Uterus (tissue), 4 donors: ENCODE data around the gene RIF1. TPM values are rescaled to one million over a fixed set of nuclear protein-coding genes. Genes with fewer than 3 reads are reported as not detected.

Experiments
- DNase-seq, 2 donors: peaks; one replicate each; pipeline ENCODE4 v3.0.0-alpha.2; 2019 to 2020
- H3K27ac ChIP-seq, 2 donors: fragments of 200-600 bp; sonication (generic); 1 replicate in 1 of 2; 2 replicates in 1 of 2; pipeline ENCODE4 v1.5.1; 2016 to 2018
- H3K27me3 ChIP-seq, 2 donors: fragments of 200-600 bp; sonication (generic); one replicate each; pipeline ENCODE4 v1.5.1; 2018 to 2019; ENCODE audit warnings: control low read depth in 1 of 2
- H3K36me3 ChIP-seq, 2 donors: fragments of 200-600 bp; sonication (generic); one replicate each; pipeline ENCODE4 v1.5.1; 2019; ENCODE audit warnings: control low read depth in 1 of 2
- H3K4me1 ChIP-seq, 2 donors: fragments of 200-600 bp; sonication (generic); one replicate each; pipeline ENCODE4 v1.5.1; 2018 to 2019; ENCODE audit warnings: control low read depth in 1 of 2
- H3K4me3 ChIP-seq, 2 donors: fragments of 200-600 bp; sonication (generic); 1 replicate in 1 of 2; 2 replicates in 1 of 2; pipeline ENCODE4 v1.5.1; 2018 to 2019; ENCODE audit warnings: mild to moderate bottlenecking in 1 of 2
- H3K9me3 ChIP-seq, 2 donors: fragments of 200-600 bp; sonication (generic); one replicate each; pipeline ENCODE4 v1.5.1; 2019; ENCODE audit warnings: control low read depth in 1 of 2
- POLR2A ChIP-seq, 2 donors: fragments of 450-650 bp; IDR thresholded peaks; one replicate each; pipeline ENCODE4 v1.6.1; 2016; ENCODE audit warnings: antibody characterized with exemption in 2 of 2, mild to moderate bottlenecking in 1 of 2, moderate library complexity in 1 of 2
- intact Hi-C: fragments of 100-400 bp; cut with DNase I; formaldehyde crosslinking; loops from one replicate; pipeline ENCODE4 v1.15.1; 2023; ENCODE audit warnings: low total_unique reads
- microRNA-seq: library from miRNA; unstranded; fragments of <30 nt; microRNA quantifications from one replicate; pipeline ENCODE4, GENCODE V29; 2016; ENCODE audit warnings: borderline microRNAs expressed, borderline replicate concordance
- small RNA-seq: library from RNA; depleted of rRNA; stranded (forward); fragments of <200 nt; gene quantifications from one replicate; pipeline ENCODE3, GENCODE V24; 2016
- total RNA-seq, 4 donors: library from RNA; depleted of rRNA in 3 of 4; stranded (reverse); fragments of >200 nt in 3 of 4; gene quantifications; one replicate each; pipeline versions ENCODE4 v1.1.0 to v1.2.4, GENCODE V29; 2014 to 2023
- TF ChIP-seq, protein P1 (sequence below), 4 experiments: fragments of 200-600 bp in 2 of 4; fragments of 450-650 bp in 2 of 4; sonication (generic) in 2 of 4; IDR thresholded peaks; one replicate each; pipeline ENCODE4 v1.5.1; 2016 to 2019; ENCODE audit warnings: antibody characterized with exemption in 4 of 4, mild to moderate bottlenecking in 2 of 4, moderate library complexity in 1 of 4
- donor health status: DM: yes; HTN: yes; CAD: no.

The RIF1 gene
- total RNA-seq, 4 donors from 2014 or later = 19.0 to 99.6 (median 56.3) TPM

DNA sequence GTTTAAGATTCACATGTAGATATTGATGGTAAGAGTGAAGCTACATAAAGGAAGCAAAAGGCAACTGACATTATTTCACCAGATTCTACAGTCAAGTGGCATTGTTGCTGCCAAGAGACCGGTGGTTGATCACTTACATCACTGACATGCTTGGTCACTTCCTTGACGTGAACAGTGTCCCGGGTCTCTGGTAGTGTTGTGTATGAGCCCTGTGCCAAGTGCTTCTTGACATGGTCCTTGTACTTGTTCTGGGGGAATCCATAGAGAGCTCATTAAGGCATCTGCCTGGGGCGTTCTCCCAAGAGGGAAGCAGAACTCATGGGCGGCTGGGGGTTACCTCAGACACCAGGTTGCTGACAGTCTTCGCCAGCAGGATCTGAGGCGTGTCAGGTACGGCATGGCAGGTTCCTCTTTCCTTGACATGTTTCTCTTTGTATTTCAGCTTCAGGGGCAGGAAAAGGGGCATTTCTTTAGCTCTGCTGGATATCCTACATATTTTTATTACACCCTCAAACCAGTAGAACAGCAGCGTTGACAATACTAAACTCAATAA is 116.2 kb downstream of the RIF1 start:
- Histone ChIP-seq H3K27ac (no peak overlapping the region), H3K36me3 (no peaks in the 10 kb centered on the region), H3K4me1 (no peaks in the 10 kb centered on the region), H3K4me3 (no peak overlapping the region), H3K9me3 (no peaks in the 10 kb centered on the region), H3K27me3 (no peaks in the 10 kb centered on the region)
- intact Hi-C loops = no loop called here
- no peak for DNase-seq
- TF ChIP-seq POLR2A (IDR thresholded peaks at IDR 0.05) = no peak
- TF ChIP-seq, protein P1, sequence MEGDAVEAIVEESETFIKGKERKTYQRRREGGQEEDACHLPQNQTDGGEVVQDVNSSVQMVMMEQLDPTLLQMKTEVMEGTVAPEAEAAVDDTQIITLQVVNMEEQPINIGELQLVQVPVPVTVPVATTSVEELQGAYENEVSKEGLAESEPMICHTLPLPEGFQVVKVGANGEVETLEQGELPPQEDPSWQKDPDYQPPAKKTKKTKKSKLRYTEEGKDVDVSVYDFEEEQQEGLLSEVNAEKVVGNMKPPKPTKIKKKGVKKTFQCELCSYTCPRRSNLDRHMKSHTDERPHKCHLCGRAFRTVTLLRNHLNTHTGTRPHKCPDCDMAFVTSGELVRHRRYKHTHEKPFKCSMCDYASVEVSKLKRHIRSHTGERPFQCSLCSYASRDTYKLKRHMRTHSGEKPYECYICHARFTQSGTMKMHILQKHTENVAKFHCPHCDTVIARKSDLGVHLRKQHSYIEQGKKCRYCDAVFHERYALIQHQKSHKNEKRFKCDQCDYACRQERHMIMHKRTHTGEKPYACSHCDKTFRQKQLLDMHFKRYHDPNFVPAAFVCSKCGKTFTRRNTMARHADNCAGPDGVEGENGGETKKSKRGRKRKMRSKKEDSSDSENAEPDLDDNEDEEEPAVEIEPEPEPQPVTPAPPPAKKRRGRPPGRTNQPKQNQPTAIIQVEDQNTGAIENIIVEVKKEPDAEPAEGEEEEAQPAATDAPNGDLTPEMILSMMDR (IDR thresholded peaks at IDR 0.05) = no peak

DNA sequence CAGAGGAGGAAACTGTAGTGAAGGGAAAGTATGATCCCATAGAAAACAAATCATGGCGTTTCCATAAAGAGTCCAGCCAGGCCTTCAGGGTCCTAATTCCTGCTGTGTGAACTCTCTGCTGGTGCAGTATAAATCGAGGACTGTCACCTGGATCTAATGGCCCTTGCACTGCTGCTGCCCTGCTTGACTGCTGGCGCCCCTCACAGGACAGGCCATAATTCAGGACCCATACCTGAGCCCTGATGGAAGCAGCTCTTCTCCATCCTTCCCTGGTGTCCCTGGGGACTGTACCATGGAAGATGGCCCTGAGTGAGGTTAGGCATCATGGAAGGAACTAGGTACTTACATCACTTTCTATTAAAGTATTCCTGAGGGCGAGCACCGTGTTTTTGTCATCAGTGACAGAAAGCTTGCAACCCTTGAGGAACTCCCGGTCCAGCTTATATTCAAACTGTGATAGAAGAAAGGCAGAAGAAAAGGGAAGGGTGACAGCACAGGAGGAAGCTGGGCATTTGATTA is 116.9 kb downstream of the RIF1 start:
- H3K9me3 ChIP-seq = no peaks in the 10 kb centered on the region
- DNase-seq = no peak
- H3K27me3 ChIP-seq = no peaks in the 10 kb centered on the region
- H3K27ac ChIP-seq = no peak overlapping the region
- TF ChIP-seq POLR2A (IDR thresholded peaks at IDR 0.05) = no peak
- TF ChIP-seq, protein P1 (IDR thresholded peaks at IDR 0.05) = no peak
- H3K4me3 ChIP-seq = no peak overlapping the region
- intact Hi-C loops = no loop called here
- no peaks in the 10 kb centered on the region for H3K4me1 ChIP-seq
- no peaks in the 10 kb centered on the region for H3K36me3 ChIP-seq

Small RNAs within 50 kb of the gene (microRNA-seq; reads per million reads assigned to microRNA genes)
- gene MIR4773-1 (not detected), gene MIR4773-2 (not detected)

Small RNAs within 50 kb of the gene (small RNA-seq; reads per million reads assigned to genes)
- gene MIR4773-1 (not detected), gene RN7SL124P (not detected)

Other genes starting within 250 kb of the RIF1 start
- gene RBM43, start 148.0 kb upstream of the RIF1 start, total RNA-seq = 10 to 100 TPM in 2 of 4 donors, 1 to 10 TPM in 2; 1.0 to 18.5 (median 8.3) TPM
- gene NMI, start 120.2 kb upstream of the RIF1 start, total RNA-seq = 10 to 100 TPM in 3 of 4 donors, 1 to 10 TPM in 1; 4.6 to 22.4 (median 17.0) TPM
- 1 to 10 TPM in 3 of 4 donors, under 1 TPM in 1; 0.88 to 3.2 (median 1.6) TPM for gene TNFAIP6, start 52.3 kb upstream of the RIF1 start, total RNA-seq